ENCODE results near the gene ANGPT4.

ANGPT4 gene

DNA sequence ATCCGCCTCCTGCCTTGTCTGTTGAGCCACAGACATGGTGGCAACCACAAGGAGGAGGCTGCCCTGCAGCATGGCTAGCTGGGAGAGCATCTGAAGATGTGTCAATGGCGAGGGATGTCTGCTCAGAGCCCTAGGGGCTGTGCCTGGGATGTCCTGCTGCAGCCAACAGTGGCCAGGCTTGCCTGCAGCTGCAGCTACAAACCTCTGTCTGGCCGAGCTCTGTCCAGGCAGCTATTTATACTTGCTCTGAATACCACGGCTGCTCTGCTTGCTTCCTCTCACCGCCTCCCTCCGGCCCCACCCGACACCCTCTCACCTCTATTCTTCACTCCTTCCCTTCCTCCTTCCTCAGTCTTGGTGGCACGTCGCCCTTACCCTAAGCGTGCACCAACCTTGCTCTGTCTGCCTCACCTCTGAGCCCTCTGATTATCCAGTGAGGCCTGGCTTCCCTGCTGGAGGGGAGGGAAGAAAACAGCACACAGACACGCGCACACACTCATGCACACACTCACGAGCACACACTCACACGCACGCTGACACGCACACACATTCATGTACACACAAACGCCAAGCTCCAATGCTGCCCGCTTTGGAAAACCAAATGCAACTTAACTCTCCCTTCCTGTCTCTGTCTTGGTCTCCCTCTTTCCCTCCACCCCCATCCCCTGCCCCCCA, at the start of gene ANGPT4:
Gene ANGPT4 (minus strand): TSS at position 210 of the 675 bp plus-strand sequence. CDS start 120 bp downstream, at position 90.
- DNase-seq = no peak

DNA sequence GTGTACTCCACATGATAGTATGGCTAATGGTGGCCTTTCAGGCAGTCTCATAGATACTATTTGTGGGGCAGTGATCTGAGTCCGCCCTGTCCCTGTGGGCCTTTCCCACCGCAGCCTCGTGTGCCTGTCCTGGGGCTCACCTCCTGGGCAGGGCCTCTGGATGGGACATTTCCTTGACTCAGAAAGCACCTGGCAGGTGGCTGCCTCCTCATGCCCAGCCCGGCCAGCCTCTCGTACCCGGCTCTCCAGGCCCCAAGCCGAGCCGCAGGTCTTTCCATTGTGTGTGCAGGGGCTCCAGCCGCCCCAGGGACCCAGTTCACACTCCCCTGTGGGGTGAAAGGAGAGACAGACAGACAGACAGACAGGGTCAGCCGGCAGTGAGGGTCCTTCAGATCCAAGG, 47.7 kb upstream of the ANGPT4 start:
- DNase-seq = no peak

DNA sequence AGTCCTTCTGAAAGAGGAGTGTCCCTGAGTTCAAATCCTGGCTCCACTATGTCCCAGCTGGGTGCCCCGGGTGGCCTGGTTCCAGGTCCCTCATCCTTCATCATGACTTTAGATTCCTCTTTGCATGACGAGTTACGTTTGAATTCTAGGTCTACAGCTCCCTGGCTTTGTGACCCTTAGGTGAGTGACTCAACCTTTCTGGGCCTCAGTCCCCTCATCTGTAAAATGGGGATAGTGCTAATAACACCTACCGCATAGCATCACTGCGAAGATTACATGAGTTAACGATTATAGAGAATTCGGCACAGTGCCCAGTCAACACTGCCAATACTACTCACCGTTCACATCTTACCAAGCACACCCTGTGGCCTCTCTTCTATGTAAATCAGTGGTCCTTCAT, 46.5 kb upstream of the ANGPT4 start:
- no peak for DNase-seq

DNA sequence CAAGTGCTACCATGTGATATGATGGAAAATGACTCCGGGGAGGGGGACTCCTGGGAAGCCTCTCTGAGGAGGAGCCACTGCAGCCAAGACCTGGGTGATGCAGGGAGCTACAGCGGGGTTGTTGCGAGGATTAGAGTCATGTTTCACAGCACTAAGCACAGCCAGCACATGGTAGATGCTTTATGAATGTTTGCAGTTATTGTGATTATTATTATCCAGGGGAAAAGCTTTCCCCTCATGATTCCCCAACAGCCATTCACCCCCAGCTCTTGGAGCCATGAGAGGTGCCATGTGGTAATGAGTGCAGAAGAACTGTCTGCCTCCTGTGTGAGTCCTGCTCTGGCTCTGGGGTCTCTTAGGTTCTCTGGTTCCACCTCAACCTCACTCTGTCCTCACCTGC, 46.1 kb upstream of the ANGPT4 start:
- no peak for DNase-seq

- DNase-seq = no peak
Observed at GRCh38 chr20:961768-962167, 45.6 kb upstream of the ANGPT4 start.

GRCh38 chr20:959996-960615, 44.0 kb upstream of the ANGPT4 start:
- no peak for DNase-seq

DNA sequence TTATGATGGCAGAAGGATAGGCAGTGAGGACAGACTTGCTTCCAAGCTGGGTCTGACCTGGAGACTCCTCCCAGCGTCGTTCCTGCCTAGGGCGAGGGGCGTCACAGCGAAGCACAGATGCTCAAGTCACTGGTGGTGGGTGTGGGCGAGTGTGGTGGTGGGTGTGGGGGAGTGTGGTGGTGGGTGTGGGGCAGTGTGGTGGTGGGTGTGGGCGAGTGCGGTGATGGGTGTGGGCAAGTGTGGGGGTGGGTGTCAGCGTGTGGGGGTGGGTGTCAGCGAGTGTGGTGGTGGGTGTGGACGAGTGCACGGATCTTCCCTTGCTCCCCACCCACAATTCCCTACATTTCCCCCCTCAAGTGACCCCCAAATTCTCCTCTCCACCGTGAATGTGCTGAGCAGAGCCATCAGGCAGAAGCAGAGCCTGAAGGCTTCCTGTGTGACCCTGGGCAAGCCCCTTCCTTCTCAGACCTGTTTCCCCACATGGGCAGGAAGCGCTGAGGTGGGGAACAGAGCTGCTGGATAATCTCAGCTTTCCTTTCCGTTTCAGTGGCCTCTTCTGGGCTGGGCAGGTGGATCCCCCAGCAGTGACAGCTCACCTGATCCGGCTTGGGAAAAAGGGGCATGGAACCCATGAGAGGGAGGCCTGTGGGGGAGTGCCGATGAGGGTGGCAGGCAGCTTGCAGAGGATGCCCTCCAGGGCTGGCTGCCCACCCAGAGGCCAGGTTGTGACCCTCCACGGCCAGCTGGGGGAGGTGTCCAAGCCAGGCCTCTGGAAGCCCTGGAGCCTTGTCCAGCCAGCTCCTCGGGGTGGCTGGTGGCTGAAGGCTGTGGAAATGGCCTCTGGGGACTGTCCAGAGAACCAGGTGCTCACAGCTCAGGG, 43.0 kb upstream of the ANGPT4 start:
- no peak for DNase-seq

- peak; percentile 25 for DNase-seq
Observed at GRCh38 chr20:957544-957943, 41.4 kb upstream of the ANGPT4 start.

DNA sequence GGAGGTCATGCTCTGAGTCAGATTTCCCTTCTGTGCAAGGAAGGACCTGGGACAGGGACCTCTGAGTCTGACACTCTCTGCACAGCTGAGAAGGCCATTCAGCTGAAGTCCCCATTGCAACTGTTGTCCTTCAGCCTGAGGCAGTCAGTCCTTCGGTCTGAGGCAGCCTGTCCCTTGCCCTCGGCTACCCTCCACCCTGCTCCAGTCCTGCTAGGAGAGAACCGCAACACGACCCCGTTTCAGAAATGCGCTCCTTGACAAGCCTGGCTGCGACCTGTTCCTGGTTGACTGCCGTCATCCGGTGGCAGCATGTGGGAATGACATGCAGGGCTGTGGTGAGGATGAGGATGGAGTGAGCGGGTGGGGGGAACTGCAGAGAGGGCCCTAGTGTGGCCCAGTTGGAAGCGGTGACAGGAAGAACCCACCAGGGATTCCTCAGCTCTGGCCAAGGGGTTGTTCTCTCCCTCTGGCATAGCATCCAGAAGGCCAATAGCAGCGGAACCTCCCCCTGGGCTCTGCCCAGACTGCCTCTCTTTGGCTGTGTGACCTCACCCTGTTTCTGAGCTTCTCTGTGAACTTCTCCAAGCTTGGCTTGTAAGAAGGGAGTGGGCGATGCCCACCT, 40.3 kb upstream of the ANGPT4 start:
- peak; percentile 79 for DNase-seq

DNA sequence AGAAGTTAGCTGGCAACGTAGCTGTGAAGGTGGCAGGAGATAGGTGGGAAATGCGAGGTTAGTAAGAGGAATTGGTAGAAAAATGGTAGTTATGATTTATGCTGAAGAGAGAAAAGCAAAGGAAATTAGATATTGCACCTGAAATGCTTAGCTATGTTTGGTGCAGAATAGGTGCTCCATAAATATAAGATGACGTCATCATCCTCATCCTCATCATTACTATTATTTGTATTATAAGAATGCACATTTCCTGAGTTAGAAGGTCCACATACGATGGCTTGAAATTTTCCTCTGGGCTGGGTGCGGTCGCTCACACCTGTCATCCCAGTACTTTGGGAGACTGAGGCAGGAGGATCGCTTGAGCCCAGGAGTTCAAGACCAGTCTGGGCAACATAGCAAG, 39.5 kb upstream of the ANGPT4 start:
- DNase-seq = no peak

- DNase-seq = no peak
Observed at GRCh38 chr20:955111-955510, 39.0 kb upstream of the ANGPT4 start.

GRCh38 chr20:953742-954141, 37.6 kb upstream of the ANGPT4 start:
- DNase-seq = peak; percentile 39

- no peak for DNase-seq
Observed at GRCh38 chr20:952196-952795, 36.2 kb upstream of the ANGPT4 start.

DNA sequence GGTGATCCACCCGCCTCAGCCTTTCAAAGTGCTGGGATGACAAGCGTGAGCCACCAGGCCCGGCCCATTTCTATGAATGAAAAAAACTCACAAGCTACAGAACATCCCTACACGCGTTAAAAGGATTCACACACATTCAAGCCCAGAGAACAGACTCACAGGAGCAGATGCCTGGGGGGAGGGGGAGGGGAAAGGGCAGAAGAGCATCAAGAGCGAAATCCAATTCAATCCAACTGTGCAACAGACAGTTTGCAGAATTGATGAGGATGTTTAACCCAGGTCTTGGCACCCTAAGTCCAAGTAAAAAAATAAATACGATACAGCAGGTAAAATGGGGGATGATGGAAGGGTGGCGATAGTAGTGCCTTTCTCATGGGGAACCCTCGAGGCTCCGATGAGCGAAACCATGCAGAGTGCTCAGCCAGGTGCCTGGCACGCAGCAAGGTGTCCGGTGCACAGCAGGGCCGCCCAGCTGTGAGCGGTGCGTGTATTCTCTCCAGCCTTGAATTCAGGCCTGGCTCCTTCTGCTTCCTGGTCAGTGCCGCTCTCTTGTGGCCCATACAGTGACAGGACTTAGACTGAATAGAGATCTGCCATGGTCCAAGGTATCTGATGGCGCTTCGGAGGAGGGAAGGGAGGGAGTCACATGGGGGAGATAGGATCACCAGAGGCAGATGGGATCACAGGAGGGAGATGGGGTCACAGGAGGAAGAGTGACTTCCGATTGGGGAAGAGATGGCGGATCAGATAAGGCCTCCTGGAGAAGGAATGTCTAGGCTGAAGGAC, 35.4 kb upstream of the ANGPT4 start:
- DNase-seq = peak; percentile 21

GRCh38 chr20:949717-950116, 33.6 kb upstream of the ANGPT4 start:
- DNase-seq = no peak

DNA sequence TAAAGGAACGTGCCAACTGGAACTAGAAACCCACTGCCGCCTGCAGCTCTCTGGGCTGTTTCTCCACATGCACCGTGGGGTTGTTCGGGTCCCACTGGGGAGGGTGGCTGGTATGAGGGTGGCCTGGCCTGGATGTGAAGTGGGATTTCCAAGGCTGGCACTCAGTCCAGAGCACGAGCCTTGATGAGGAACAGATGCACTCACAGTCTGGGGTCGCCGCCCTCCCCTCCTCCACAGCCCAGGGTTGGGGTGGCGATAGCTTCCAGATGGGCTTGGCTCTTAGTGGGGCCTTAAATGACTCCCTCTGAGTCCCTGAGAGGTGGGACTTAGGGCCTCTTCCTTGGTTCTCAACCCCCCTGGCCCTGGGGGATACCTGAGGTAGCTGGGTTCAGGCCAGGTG, 30.7 kb upstream of the ANGPT4 start:
- DNase-seq = no peak

GRCh38 chr20:945841-946240, 29.7 kb upstream of the ANGPT4 start:
- DNase-seq = no peak

- DNase-seq = no peak
Observed at GRCh38 chr20:944774-945410, 28.8 kb upstream of the ANGPT4 start.

DNA sequence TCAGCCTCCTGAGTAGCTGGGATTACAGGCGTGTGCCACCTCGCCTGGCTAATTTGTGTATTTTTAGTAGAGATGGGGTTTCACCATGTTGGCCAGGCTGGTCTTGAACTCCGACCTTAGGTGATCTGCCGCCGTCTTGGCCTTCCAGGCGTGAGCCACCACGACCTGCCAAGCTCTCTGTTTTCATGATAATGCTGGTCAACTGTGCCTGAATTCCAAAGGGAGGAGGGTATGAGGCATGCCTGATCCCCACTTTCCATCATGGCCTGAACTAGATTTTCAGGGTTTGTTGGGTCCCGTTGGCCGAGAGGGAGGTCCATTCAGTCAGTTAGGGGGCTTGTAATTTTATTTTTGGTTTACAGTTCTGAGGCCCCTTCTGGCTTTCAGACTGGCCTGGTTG, 28.0 kb upstream of the ANGPT4 start:
- DNase-seq = no peak

DNA sequence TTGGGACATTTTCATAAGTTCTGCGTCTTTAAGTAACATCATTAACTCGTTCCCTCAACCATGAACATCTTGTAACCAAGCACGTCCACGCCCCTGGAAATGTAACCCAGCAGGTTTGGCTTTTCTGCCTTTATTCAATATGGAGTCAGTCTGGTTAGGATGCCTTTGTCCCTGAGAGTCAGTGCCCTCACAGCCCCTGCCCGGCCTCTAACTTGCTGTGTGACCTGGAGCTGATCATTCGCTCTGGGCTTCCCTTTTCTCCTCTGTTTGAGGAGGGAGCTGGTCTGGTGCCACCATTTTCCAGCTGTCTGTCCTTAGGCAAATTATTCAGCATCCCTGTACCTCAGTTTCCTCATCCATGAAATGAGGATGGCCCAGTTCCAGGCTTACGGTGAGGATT, 26.5 kb upstream of the ANGPT4 start:
- DNase-seq = no peak

DNA sequence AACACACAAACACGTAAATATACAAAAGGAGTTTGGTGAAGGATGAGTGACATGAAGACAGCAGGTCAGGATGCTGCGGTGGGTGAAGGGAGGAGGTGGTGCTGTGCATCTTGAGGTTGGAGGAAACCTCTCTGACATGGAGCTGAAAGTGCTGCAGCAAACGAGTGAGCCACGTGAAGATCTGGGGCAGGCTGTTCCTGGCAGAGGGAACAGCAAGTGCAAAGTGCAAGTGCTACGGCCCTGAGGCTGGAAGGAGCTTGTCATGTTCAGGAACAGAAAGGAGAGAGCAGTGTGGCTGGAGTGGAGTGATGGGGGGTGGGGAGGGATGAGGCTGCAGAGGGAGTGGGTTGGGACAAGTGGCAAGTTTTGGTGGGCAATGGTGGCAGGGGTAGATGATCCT, 24.8 kb upstream of the ANGPT4 start:
- DNase-seq = no peak

GRCh38 chr20:939606-940005, 23.5 kb upstream of the ANGPT4 start:
- DNase-seq = no peak
